Adrenal gland (tissue), 5 donors: ENCODE results near the gene ITPKC.

Source experiments
- CTCF ChIP-seq, 6 experiments: fragments of 450-650 bp in 4 of 6; fragments of 200-600 bp in 2 of 6; sonication (generic) in 1 of 6; IDR thresholded peaks; 1 replicate in 5 of 6; 2 replicates in 1 of 6; pipeline versions ENCODE4 v1.5.1 to v1.8.0; 2016 to 2021; ENCODE audit warnings: antibody characterized with exemption in 6 of 6, mild to moderate bottlenecking in 2 of 6, moderate library complexity in 1 of 6
- POLR2A ChIP-seq, 2 donors: fragments of 450-650 bp; IDR thresholded peaks; one replicate each; pipeline ENCODE4 v1.6.1; 2017; ENCODE audit warnings: antibody characterized with exemption in 2 of 2, mild to moderate bottlenecking in 2 of 2, moderate library complexity in 1 of 2
- donor health status: DM: no; HTN: no; CAD: no.

- TF ChIP-seq CTCF (IDR thresholded peaks at IDR 0.05) (no peak), POLR2A (IDR thresholded peaks at IDR 0.05) (no peak)
Observed at GRCh38 chr19:40763963-40764362, 47.1 kb downstream of the ITPKC start.
